G401.6 (cell line): ENCODE data around the gene SYNGR2.

Experiments
- FAIRE-seq: peaks from 2 replicates; lab custom pipeline; 2012; peaks lifted over from hg19 to GRCh38; lab: Jason Lieb, UNC

The SYNGR2 gene

GRCh38 chr17:78168242-78168902 lies at the start of gene SYNGR2:
Gene SYNGR2, plus strand, starts transcription at chr17:78168581. Its CDS starts 36 bp downstream, at chr17:78168617.
- no peak for FAIRE-seq

GRCh38 chr17:78118801-78119241 lies 49.6 kb upstream of the SYNGR2 start:
- no peak for FAIRE-seq

- no peak for FAIRE-seq
Observed at GRCh38 chr17:78120537-78120936, 47.8 kb upstream of the SYNGR2 start.

- no peak for FAIRE-seq
Observed at GRCh38 chr17:78120971-78121800, 47.2 kb upstream of the SYNGR2 start.

- no peak for FAIRE-seq
Observed at GRCh38 chr17:78121801-78122215, 46.6 kb upstream of the SYNGR2 start.

GRCh38 chr17:78122216-78122930 lies 46.0 kb upstream of the SYNGR2 start:
- no peak for FAIRE-seq

- no peak for FAIRE-seq
Observed at GRCh38 chr17:78122931-78123249, 45.5 kb upstream of the SYNGR2 start.

GRCh38 chr17:78123258-78123929 lies 45.0 kb upstream of the SYNGR2 start:
- no peak for FAIRE-seq

GRCh38 chr17:78124081-78124835 lies 44.1 kb upstream of the SYNGR2 start:
- FAIRE-seq = no peak

GRCh38 chr17:78124836-78125137 lies 43.6 kb upstream of the SYNGR2 start:
- FAIRE-seq = no peak

GRCh38 chr17:78125138-78125913 lies 43.1 kb upstream of the SYNGR2 start:
- no peak for FAIRE-seq

- no peak for FAIRE-seq
Observed at GRCh38 chr17:78125976-78126894, 42.1 kb upstream of the SYNGR2 start.

GRCh38 chr17:78126895-78127238 lies 41.5 kb upstream of the SYNGR2 start:
- FAIRE-seq = no peak

GRCh38 chr17:78127239-78127887 lies 41.0 kb upstream of the SYNGR2 start:
- no peak for FAIRE-seq

GRCh38 chr17:78127888-78128550 lies 40.4 kb upstream of the SYNGR2 start:
- no peak for FAIRE-seq

- no peak for FAIRE-seq
Observed at GRCh38 chr17:78128551-78129350, 39.6 kb upstream of the SYNGR2 start, which contains the start of gene TMC6. Gene TMC6, minus strand, starts transcription at chr17:78128755. Its CDS starts 1,923 bp downstream, at chr17:78126832.

- no peak for FAIRE-seq
Observed at GRCh38 chr17:78129351-78130089, 38.9 kb upstream of the SYNGR2 start.
